ENCODE data around the gene SEMA4G. TPM values are rescaled to one million over a fixed set of nuclear protein-coding genes. Genes with fewer than 3 reads are reported as not detected.

The SEMA4G gene
- total RNA-seq, 1 experiment from 2014 or later: 0.70 TPM

GRCh38 chr10:101018600-101019439 is 49.5 kb downstream of the SEMA4G start:
- Histone ChIP-seq H3K27me3 (ENCODE audit: insufficient read depth, low read depth) (no peaks in the 10 kb centered on the region), H2AFZ (no peak overlapping the region), H3K9me2 (ENCODE audit: insufficient read depth) (no peaks in the 10 kb centered on the region), H3K4me1 (replicated peaks; ENCODE audit: insufficient read depth) (no peaks in the 10 kb centered on the region), H3K4me2 (no peak overlapping the region; the same call in 1 of the 2 replicates), H3K27ac (no peak overlapping the region), H3K36me3 (ENCODE audit: low read depth) (no peaks in the 10 kb centered on the region), H3K9me3 (ENCODE audit: insufficient read depth, low read depth) (no peaks in the 10 kb centered on the region), H3K79me2 (ENCODE audit: low read depth) (no peaks in the 10 kb centered on the region), H3F3A (ENCODE audit: insufficient read depth, low read depth) (no peaks in the 10 kb centered on the region), H3K4me3 (no peak overlapping the region), H4K20me1 (ENCODE audit: insufficient read depth) (no peaks in the 10 kb centered on the region)
- ChIA-PET CTCF (interaction anchor here (0.7 to 1.7 kb wide), 4 partner anchors 8 to 493 kb away, joined by 3 to 7 read pairs (median 4); no protein-coding TSS in a partner anchor), POLR2A (ENCODE audit: unreplicated experiment) (interaction anchor here (0.5 kb wide), 1 partner anchor 333 kb away, joined by 3 read pairs; no protein-coding TSS in a partner anchor)
- BruUV-seq (replicated peaks): no TSS peak
- DNase-seq: peak; percentile 58 to 81
- no peak for TF ChIP-seq EZH2 (IDR thresholded peaks at IDR 0.05; ENCODE audit: low read depth)
- TF ChIP-seq CTCF (conservative IDR thresholded peaks at IDR 0.05): peak; percentile 72
- intact Hi-C loops (cut with micrococcal nuclease; ENCODE audit: unreplicated experiment): loop anchor here (1.0 to 10.0 kb wide), 2 partner anchors 48 to 584 kb away; no protein-coding TSS in a partner anchor

Small RNA genes lying within 50 kb of the gene (microRNA-seq; reads per million reads assigned to microRNA genes)
- gene MIR608 (ENCODE audit: borderline number of aligned reads, borderline replicate concordance): not detected

Other genes with a start within 250 kb of the SEMA4G start
- not detected in 2 replicates for gene PAX2, start 223.9 kb upstream of the SEMA4G start, total RNA-seq (2021)
- gene SLF2, start 56.5 kb upstream of the SEMA4G start, total RNA-seq (2021): 13.6 and 17.1 TPM in 2 replicates
- 41.0 and 45.7 TPM in 2 replicates for gene MRPL43, start 18.0 kb downstream of the SEMA4G start, total RNA-seq (2021)
- 7.5 and 7.9 TPM in 2 replicates for gene TWNK, start 18.0 kb downstream of the SEMA4G start, total RNA-seq (2021)
- 32.5 and 39.5 TPM in 2 replicates for gene LZTS2, start 30.3 kb downstream of the SEMA4G start, total RNA-seq (2021)
- 2.3 and 2.8 TPM in 2 replicates for gene PDZD7, start 61.6 kb downstream of the SEMA4G start, total RNA-seq (2021)
- 30.6 and 35.2 TPM in 2 replicates for gene SFXN3, start 61.7 kb downstream of the SEMA4G start, total RNA-seq (2021)
- 19.7 and 21.2 TPM in 2 replicates for gene KAZALD1, start 92.5 kb downstream of the SEMA4G start, total RNA-seq (2021)
- not detected in 2 replicates for gene TLX1, start 161.8 kb downstream of the SEMA4G start, total RNA-seq (2021)

All from PC-9 (cell line).